GM21390 (cell line): ENCODE results near the gene HPF1.
"Not testable (repeated sequence)": the region's sequence is repeated elsewhere in the genome, so short reads cannot be mapped to it uniquely, and the experiment has no call there.

Experiments used
- ATAC-seq: cut with Tn5 transposase; IDR thresholded peaks from one replicate; pipeline ENCODE4 v1.9.1; 2021; ENCODE audit not compliant: unreplicated experiment

HPF1 gene

DNA sequence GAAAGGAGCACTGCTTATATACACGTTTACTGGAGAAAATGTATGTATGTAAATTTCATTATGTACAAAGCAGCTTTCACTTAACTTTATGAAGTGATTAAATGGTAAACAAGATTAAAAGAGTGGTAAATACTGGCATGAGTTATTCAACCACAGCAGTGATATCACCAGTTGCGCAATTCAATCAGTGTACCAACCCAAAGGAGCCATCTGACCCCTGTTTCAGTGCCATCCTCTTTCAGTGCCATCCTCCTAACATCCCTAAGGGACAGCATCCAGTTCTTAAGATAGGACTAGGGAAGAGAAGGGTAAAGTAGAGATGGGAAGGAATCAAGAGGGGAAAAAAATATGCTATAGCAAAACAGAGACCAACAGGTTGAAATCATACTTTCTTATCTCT lies 16.2 kb downstream of the HPF1 start:
- no peak for ATAC-seq

DNA sequence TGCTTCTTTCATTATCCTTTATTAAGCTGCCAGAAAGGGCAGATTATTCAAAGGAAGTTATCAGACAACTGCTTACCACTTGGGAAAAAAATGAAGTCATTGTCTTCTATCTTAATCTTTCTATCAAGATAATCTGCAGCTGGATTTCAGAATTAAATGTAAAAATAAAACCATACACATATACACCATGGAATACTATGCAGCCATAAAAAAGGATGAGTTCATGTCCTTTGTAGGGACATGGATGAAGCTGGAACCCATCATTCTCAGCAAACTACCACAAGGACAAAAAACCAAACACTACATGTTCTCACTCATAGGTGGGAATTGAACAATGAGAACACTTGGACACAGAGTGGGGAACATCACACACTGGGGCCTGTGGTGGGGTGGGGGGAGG lies 19.1 kb downstream of the HPF1 start:
- not testable (repeated sequence) for ATAC-seq

DNA sequence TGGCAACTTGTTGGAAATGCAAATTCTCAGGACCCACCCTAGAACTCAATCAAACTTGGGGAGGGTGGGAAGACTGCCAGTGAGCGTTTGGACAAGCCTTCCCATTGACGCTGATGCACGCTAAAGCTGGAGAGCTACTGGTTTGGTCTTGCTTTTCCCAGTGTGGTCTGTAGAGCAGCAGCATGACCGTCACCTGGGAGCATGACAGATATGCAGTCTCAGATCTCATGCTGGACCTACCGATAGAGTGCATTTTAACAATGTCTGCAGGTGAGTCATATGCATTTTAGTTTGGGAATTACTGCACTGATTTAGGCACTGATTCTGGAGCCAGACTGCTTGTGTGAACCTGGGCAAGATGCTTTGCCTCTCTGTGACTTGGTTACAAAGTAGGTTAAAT lies 27.2 kb downstream of the HPF1 start:
- no peak for ATAC-seq

DNA sequence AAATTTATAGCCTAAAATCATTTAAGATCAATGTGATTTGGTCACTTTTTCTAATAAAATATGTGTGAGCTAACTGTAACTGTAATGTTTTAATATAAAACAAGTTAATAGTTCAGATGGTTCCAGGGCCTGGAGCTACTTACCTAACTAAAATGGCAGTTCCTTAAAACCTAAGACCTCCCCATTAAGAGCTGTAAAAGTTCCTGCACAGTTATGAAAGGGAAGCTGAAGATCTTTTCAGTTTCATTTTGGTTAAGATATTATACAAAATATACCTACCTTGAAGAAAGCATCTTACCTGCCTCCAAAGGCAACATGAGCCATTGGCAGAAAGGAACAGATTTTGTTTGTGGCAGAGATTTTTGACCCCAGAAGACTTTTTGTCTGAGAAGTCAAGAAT lies 30.1 kb downstream of the HPF1 start:
- peak; percentile 55 for ATAC-seq

DNA sequence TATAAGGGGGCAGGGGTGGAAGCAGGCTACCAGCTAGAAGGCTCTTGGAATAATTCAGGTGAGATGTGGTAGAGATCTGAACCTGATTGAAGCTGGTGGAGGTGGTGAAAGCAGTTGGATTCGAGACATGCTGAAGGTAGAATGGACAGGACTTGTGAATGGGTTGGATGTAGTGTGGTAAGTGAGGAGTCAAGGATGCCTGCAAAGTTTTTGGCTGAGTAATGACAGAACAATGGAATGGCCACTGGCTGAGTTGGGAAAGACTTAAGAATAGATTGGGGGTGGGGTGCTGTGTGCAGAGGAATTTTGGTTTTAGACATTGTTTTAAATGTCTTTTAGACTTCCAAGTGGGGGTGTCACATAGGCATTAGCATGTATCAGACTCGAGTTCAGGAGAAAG lies 33.5 kb downstream of the HPF1 start:
- ATAC-seq, result no peak

DNA sequence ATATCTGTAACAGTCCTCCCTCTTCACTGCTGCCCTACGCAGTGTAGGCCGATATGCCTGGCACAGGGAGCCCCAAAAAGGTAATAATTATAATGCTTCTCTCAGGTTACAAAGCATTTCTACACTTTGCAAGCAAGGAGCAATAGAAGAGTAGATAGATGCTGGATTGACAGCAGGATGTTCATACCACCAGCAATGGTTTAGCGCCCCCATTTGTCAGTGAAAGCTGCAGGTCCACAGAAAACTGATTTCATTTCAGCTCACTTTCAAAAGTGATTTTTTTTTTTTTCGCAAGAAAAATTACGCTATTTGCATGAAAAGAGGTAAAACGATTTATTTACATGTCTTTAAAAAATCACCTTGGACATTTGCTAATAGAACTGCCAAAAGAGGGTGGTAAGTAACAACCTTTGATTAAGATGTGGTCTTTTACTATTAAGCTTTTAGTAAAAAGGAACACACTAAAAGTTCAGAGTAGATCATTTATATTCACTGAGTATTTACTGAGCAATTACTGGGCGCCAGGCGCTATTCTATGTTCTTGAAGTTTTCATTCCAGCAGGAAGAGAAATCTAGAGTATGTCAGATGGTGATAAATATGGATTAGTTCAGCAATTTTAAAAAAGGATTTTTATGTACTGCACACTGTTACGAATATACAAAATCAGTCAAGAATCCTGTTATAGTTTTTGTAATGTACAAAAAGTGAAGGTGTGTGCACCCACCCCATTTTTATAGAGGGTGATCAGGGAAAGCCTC lies 34.4 kb downstream of the HPF1 start:
- no peak for ATAC-seq

DNA sequence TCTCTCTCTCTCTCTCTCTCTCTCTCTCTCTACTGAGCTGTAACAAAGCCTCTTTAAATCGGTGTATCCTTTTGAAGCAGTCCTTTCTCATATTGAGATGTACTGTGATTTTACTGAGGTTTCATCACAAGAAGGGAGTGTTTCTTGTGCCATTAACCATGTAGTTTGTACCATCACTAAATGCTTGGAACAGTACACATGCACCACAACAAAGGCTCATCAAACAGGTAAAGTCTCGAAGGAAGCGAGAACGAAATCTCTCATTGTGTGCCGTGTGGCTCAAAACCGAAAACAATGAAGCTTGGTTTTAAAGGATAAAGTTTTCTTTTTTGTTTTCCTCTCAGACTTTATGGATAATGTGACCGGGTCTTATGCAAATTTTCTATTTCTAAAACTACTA lies 37.2 kb downstream of the HPF1 start:
- ATAC-seq, result no peak

DNA sequence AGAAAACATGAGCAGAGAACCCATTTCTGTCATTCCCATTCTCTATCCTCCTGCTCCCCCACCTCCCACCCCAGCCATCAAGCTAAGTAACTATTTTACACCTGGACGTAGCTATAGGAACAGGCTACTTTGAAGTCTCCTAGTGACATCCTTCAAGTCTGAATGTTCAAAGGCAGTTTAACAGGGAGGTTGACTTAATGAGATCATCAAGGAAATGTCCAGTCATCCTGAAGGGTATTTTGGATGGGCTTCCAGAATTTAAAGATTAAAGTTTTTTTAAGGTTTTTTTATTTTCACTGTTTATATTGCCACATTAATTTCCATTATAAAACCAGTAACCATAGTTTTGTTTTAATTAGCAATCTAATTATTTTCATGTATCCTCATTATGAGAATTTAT lies 41.1 kb downstream of the HPF1 start:
- no peak for ATAC-seq

DNA sequence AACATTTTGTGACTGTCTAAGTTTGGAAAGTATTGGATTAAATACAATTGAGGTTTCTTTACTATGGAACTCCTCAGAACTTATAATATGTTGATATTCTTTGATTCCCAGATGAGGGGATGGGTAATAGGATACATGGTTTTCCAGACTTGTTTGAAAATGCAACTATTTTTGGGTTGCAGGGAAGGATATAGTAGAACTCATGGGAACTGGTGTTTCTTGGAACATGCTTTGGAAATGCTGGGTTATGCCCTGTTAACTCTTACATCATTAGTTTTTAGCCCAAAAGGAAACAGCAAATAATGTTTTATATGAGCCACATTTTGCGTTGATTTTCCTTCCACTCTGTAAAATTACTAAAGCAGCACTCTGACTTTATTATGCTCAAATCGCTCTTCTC lies 41.9 kb downstream of the HPF1 start:
- no peak for ATAC-seq

DNA sequence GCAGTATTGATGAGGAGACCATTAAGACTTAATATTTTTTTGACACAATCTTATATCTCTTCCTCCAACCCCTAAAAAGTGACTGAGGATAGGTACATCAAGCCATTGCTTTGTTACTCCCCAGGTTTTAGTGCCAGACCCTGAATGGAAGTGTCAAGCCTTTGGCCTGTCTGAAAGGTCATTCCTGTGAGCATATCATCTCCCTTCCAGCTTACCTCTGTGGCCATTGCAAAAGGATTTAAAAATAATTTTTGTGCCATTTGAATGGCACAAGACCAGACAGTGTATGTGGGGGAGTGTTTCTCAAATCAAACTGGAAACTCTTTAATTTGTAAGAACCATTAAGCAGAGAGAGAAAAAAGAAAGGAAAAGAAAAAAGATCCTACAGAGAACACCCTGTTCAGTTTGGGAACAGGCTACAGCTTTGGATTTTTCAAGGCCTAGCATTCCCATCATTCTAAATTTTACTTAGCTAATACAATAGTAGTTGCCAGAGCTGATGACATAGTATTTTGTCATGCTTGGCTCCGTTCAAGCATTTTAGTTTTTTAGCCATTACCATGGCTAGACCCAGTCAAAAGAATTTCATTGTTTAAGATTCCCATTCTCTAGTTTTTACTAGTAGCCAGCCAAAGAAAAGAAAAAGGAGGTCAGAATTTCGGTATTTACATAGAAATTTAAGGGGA lies 49.6 kb downstream of the HPF1 start:
- no peak for ATAC-seq

DNA sequence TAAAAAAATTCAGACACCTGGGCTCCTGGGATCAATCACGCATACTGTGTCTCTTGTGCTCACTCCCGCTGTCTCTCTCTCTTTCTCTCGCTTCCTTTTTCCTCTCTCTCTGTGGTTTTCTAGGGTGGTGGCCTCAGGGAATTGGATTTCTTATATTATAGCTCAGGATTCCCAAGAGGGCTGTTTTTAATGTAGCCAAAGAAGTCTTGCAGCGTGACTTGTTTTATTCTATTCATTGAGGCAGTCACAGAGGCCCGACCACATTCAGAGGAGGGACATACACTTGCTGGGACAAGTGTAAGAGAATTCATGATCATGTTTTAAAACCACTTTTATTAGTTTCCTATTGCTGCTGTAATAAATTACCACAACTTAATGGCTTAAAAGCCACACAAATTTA lies 59.4 kb downstream of the HPF1 start:
- ATAC-seq, result no peak

DNA sequence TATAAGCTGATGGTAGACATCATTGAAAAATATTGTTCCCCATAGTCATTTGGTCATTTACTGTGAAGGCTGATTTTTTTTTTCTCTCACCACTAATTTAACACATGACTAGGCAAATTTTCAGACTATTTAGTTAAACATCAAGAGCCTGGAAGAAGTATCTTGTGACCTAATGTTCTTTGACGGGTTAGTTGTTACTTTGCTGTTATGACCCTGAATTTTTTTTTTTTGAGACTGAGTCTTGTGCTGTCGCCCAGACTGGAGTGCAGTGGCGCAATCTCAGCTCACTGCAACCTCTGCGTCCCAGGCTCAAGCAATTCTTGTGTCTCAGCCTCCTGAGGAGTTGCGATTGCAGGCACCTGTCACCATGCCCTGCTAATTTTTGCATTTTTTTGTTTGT lies 67.0 kb downstream of the HPF1 start:
- ATAC-seq, result no peak

DNA sequence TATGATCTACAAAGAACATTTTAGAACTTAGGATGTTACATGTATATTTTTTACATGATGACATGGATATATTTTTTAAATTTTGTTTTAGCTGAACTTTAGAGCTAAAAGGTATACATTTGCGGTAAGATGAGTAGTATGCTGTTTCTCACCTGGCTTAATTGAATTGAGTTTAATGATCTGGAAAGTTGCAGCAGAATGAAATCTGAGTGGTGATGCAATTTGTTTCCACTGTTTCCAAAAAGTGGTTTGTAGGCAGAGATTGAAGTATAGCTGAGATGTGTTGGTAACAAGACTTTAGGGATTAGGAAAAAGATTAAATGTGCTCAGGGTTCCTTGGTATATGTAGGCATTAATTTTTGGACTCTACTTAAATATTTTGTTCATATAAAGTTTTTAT lies 68.1 kb downstream of the HPF1 start:
- ATAC-seq, result no peak

DNA sequence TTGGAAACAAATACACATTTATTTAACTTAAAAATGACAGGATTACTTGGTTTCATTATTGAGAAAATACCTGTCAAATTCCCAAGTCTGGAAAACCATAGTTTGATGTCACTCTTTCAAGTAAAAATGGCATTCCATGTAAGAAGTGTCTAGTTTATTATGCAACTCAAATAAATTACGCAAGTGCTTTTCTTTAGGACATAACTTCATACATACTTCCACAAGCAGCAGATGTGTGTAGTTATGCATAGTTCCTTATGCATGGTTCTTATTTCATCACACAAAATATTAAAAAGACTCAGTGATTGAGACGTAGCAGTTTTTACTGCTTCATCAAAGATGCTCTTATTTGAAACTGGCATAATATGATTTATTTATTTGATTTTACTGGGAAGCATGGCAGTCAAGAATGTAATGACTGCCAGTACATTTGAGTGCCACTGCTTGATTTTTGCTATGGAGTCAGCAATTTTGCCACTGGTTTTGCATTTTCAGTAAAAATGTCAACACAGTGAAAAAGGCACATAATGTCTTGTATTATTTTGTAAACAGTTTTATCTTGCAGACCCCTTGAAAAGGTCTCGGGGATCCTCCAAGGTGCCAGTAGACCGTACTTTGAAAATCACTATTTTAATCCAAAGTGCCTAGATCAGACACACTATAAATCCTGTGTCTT lies 75.2 kb downstream of the HPF1 start:
- ATAC-seq, result no peak
